Caco-2 (cell line): Measurements from ENCODE around the gene OPALIN. TPM values are rescaled to one million over a fixed set of nuclear protein-coding genes. Genes with fewer than 3 reads are reported as not detected.

Experiments
- BruUV-seq: library from RNA; stranded (reverse); fragments of 400-500 nt; replicated peaks from 2 replicates; lab custom pipeline; 2021; lab: Mats Ljungman, UMichigan
- CTCF ChIA-PET: fragments of 300-600 bp; sonication (Branson Sonifier 250); formaldehyde crosslinking; loops from one replicate; lab custom pipeline; 2022; ENCODE audit warnings: antibody characterized with exemption; lab: Charles Lee
- POLR2A ChIA-PET: fragments of 300-600 bp; sonication (Branson Sonifier 250); formaldehyde crosslinking; loops from one replicate; lab custom pipeline; 2022; ENCODE audit warnings: antibody characterized with exemption; lab: Charles Lee
- DNase-seq, 2 experiments: peaks; one replicate each; pipeline versions ENCODE4 v3.0.0 to v3.0.0-alpha.2; 2020 to 2022
- H3K27me3 ChIP-seq: replicated peaks from 2 replicates; pipeline ENCODE4 v1.6.0; 2011; ENCODE audit warnings: low read length; ENCODE audit not compliant: control insufficient read depth, insufficient read depth
- H3K36me3 ChIP-seq: 2 replicates; pipeline ENCODE4 v1.5.1; 2011; ENCODE audit warnings: low read length; ENCODE audit not compliant: control insufficient read depth, insufficient read depth
- H3K4me1 ChIP-seq: fragments of 250-450 bp; sonication (Bioruptor Pico); 2 replicates; pipeline ENCODE4 v1.5.1; 2020; ENCODE audit warnings: mild to moderate bottlenecking
- H3K4me3 ChIP-seq: 2 replicates; pipeline ENCODE4 v1.5.1; 2011; ENCODE audit warnings: low read depth, mild to moderate bottlenecking, control low read depth, low read length
- H3K9me3 ChIP-seq: fragments of 250-450 bp; sonication (Bioruptor Pico); 2 replicates; pipeline ENCODE4 v1.5.1; 2020; ENCODE audit warnings: mild to moderate bottlenecking, moderate library complexity
- H3K27ac Mint-ChIP-seq: one replicate; pipeline ENCODE4 v1.8.0; 2022; ENCODE audit warnings: mixed read lengths; ENCODE audit not compliant: unreplicated experiment
- H3K27me3 Mint-ChIP-seq: one replicate; pipeline ENCODE4 v1.8.0; 2022; ENCODE audit warnings: mixed read lengths; ENCODE audit not compliant: insufficient read depth, unreplicated experiment
- H3K36me3 Mint-ChIP-seq: one replicate; pipeline ENCODE4 v1.8.0; 2022; ENCODE audit warnings: mild to moderate bottlenecking, mixed read lengths; ENCODE audit not compliant: insufficient read depth, unreplicated experiment
- H3K4me1 Mint-ChIP-seq: one replicate; pipeline ENCODE4 v1.8.0; 2022; ENCODE audit warnings: low read depth, mixed read lengths; ENCODE audit not compliant: unreplicated experiment
- H3K4me3 Mint-ChIP-seq: one replicate; pipeline ENCODE4 v1.8.0; 2022; ENCODE audit warnings: mild to moderate bottlenecking, moderate library complexity, mixed read lengths; ENCODE audit not compliant: unreplicated experiment
- H3K9me3 Mint-ChIP-seq: one replicate; pipeline ENCODE4 v1.8.0; 2022; ENCODE audit warnings: mixed read lengths; ENCODE audit not compliant: unreplicated experiment
- intact Hi-C: fragments of 100-400 bp; cut with micrococcal nuclease; formaldehyde crosslinking; loops from one replicate; pipeline ENCODE4 v1.10.0; 2022; ENCODE audit not compliant: unreplicated experiment
- total RNA-seq: library from RNA; stranded (reverse); gene quantifications from 2 replicates; pipeline ENCODE4 v1.2.3, GENCODE V29; 2022
- TF ChIP-seq, protein P1 (sequence below), 2 experiments: fragments of 200-600 bp in 1 of 2; IDR thresholded peaks; 1 replicate in 1 of 2; 2 replicates in 1 of 2; pipeline versions ENCODE4 v1.5.1 to v1.8.0; 2011 to 2022; ENCODE audit warnings: antibody characterized with exemption in 1 of 2, control low read depth in 1 of 2, inconsistent platforms in 1 of 2, low read depth in 1 of 2, low read length in 1 of 2, mild to moderate bottlenecking in 1 of 2, moderate library complexity in 1 of 2; ENCODE audit not compliant: insufficient read depth in 1 of 2, severe bottlenecking in 1 of 2, unreplicated experiment in 1 of 2

Gene OPALIN
- total RNA-seq, 1 experiment from 2014 or later: not detected

DNA sequence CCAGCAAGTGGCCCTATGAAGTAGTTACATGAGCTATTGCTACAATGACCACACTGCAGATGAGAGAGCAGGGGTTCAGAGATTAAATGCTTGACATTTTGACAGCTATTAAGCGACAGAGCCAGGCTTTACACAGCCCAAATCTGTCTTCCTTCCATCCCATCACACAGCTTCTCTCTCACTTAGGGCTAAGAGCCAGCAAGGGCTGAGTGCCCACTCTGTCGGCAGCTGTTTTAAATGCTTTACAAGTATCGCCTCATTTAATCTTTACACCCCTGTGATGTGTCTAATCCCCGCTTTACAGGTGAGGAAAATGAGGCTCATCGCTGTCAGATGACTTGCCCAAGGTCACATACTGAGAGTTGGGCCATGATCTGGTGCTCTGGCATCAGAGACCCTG is 15.2 kb upstream of the OPALIN start:
- Histone ChIP-seq H3K4me3 (no peak overlapping the region), H3K9me3 (no peaks in the 10 kb centered on the region), H3K4me1 (peaks cover 5% of the 10 kb centered on the region), H3K36me3 (no peaks in the 10 kb centered on the region), H3K27me3 (no peaks in the 10 kb centered on the region)
- no TSS peak for BruUV-seq
- POLR2A ChIA-PET: no interaction called here
- peaks cover 13% of the 10 kb centered on the region for H3K4me1 Mint-ChIP-seq
- CTCF ChIA-PET: interaction anchor here (2.3 to 3.2 kb wide), 2 partner anchors 8 to 139 kb away, joined by 7 to 18 read pairs; partner anchors contain the start of gene TLL2
- H3K4me3 Mint-ChIP-seq: no peak overlapping the region
- intact Hi-C loops: loop anchor here (2.0 kb wide), 1 partner anchor 39 kb away; no protein-coding TSS in a partner anchor
- TF ChIP-seq, protein P1, sequence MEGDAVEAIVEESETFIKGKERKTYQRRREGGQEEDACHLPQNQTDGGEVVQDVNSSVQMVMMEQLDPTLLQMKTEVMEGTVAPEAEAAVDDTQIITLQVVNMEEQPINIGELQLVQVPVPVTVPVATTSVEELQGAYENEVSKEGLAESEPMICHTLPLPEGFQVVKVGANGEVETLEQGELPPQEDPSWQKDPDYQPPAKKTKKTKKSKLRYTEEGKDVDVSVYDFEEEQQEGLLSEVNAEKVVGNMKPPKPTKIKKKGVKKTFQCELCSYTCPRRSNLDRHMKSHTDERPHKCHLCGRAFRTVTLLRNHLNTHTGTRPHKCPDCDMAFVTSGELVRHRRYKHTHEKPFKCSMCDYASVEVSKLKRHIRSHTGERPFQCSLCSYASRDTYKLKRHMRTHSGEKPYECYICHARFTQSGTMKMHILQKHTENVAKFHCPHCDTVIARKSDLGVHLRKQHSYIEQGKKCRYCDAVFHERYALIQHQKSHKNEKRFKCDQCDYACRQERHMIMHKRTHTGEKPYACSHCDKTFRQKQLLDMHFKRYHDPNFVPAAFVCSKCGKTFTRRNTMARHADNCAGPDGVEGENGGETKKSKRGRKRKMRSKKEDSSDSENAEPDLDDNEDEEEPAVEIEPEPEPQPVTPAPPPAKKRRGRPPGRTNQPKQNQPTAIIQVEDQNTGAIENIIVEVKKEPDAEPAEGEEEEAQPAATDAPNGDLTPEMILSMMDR (IDR thresholded peaks at IDR 0.05; ENCODE audit: insufficient read depth in 1 of 2, low read depth in 1 of 2, low read length in 1 of 2, severe bottlenecking in 1 of 2, unreplicated experiment in 1 of 2): no peak
- DNase-seq: no peak
- no peaks in the 10 kb centered on the region for H3K27me3 Mint-ChIP-seq
- H3K36me3 Mint-ChIP-seq: no peaks in the 10 kb centered on the region
- no peaks in the 10 kb centered on the region for H3K9me3 Mint-ChIP-seq
- H3K27ac Mint-ChIP-seq: no peak overlapping the region

DNA sequence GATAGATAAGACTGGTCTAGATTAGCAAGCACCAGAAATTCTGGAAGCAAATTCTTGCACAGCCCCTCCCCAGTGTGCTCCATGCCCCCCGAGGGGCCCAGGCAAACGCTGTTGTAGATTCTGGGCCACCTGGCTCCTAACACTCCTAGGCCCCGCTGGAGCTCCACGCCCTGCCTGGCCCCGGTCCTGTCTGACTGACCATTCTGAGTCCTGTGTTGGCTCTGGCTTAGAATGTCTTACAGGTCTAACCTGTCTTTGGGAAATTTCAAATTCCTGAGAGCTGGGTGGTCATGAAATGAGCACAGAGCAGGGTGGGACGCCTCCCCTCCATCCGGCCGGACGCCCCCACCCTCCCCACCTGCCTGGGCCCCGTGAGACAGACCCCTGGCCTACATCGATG is 12.6 kb upstream of the OPALIN start:
- POLR2A ChIA-PET: no interaction called here
- no peaks in the 10 kb centered on the region for H3K36me3 ChIP-seq
- TF ChIP-seq, protein P1 (IDR thresholded peaks at IDR 0.05; ENCODE audit: insufficient read depth in 1 of 2, low read depth in 1 of 2, low read length in 1 of 2, severe bottlenecking in 1 of 2, unreplicated experiment in 1 of 2): no peak
- no peaks in the 10 kb centered on the region for H3K9me3 ChIP-seq
- peaks cover 11% of the 10 kb centered on the region for H3K4me1 ChIP-seq
- intact Hi-C loops: no loop called here
- no TSS peak for BruUV-seq
- H3K4me3 ChIP-seq: no peak overlapping the region
- H3K27me3 ChIP-seq: no peaks in the 10 kb centered on the region
- Mint-ChIP-seq H3K4me1 (peaks cover 16% of the 10 kb centered on the region), H3K27me3 (no peaks in the 10 kb centered on the region), H3K4me3 (no peak overlapping the region), H3K27ac (no peak overlapping the region), H3K9me3 (no peaks in the 10 kb centered on the region), H3K36me3 (no peaks in the 10 kb centered on the region)
- DNase-seq: peak in 1 of 2 experiments; percentile 38
- CTCF ChIA-PET: interaction anchor here (0.6 to 3.4 kb wide), 7 partner anchors 9 to 289 kb away, joined by 3 to 20 read pairs (median 4); partner anchors contain the start of gene TLL2

DNA sequence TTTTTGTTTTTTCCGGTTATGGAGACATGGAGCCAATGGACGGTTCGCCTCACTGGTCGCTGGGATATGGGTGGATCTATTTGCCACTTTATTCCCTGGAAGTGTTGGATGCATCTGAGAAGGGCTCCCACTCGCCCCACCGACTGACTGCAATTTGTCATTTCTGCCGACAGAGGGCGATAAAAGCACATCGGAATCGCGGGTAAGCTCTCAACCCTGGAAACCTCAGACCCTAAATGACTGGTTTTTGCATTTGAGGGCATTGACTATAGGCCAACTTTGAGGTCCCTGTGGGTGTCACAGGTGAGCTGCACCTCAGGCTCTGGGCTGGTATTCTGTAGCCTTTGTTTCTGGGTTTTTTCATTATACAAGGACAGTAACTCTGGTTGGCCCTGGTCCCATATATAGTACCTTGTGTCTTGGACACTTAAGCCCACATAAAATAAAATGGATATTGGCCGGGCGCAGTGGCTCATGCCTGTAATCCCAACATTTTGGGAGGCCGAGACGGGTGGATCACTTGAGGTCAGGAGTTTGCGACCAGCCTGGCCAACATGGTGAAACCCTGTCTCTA is 11.9 kb upstream of the OPALIN start:
- TF ChIP-seq, protein P1 (IDR thresholded peaks at IDR 0.05; ENCODE audit: insufficient read depth in 1 of 2, low read depth in 1 of 2, low read length in 1 of 2, severe bottlenecking in 1 of 2, unreplicated experiment in 1 of 2): peak; percentile 73 to 83
- no peaks in the 10 kb centered on the region for H3K36me3 ChIP-seq
- H3K9me3 ChIP-seq: no peaks in the 10 kb centered on the region
- Mint-ChIP-seq H3K27me3 (no peaks in the 10 kb centered on the region), H3K36me3 (no peaks in the 10 kb centered on the region), H3K4me3 (peak overlapping the region; percentile 58), H3K9me3 (no peaks in the 10 kb centered on the region), H3K27ac (no peak overlapping the region), H3K4me1 (peaks cover 17% of the 10 kb centered on the region)
- H3K27me3 ChIP-seq: no peaks in the 10 kb centered on the region
- peak overlapping the region; percentile 27 for H3K4me3 ChIP-seq
- DNase-seq: peak; percentile 66 to 69
- CTCF ChIA-PET: interaction anchor here (0.6 to 3.4 kb wide), 12 partner anchors 9 to 463 kb away, joined by 3 to 20 read pairs (median 3); partner anchors contain the start of gene TLL2
- no TSS peak for BruUV-seq
- POLR2A ChIA-PET: no interaction called here
- intact Hi-C loops: no loop called here
- peaks cover 13% of the 10 kb centered on the region for H3K4me1 ChIP-seq
